NCI-H2196 treated with DMSO at 0.1 percent for 48 hours (cell line): ENCODE data around the gene ITGB2.

ENCODE experiments used
- DNase-seq: peaks from one replicate; lab custom pipeline; 2025; ENCODE audit not compliant: unreplicated experiment; lab: John Stamatoyannopoulos, UW

ITGB2 gene

GRCh38 chr21:44955798-44956175, 35.1 kb upstream of the ITGB2 start:
- DNase-seq, result no peak

- no peak for DNase-seq
Measured at GRCh38 chr21:44955141-44955797, 34.6 kb upstream of the ITGB2 start.

GRCh38 chr21:44954281-44954771, 33.6 kb upstream of the ITGB2 start:
- DNase-seq, result no peak

- no peak for DNase-seq
Measured at GRCh38 chr21:44953628-44954021, 32.9 kb upstream of the ITGB2 start.

- DNase-seq, result no peak
Measured at GRCh38 chr21:44952929-44953627, 32.4 kb upstream of the ITGB2 start.

GRCh38 chr21:44952116-44952928, 31.6 kb upstream of the ITGB2 start:
- no peak for DNase-seq

- no peak for DNase-seq
Measured at GRCh38 chr21:44951186-44951915, 30.7 kb upstream of the ITGB2 start.

GRCh38 chr21:44950351-44950750, 29.7 kb upstream of the ITGB2 start:
- no peak for DNase-seq

GRCh38 chr21:44949779-44950198, 29.1 kb upstream of the ITGB2 start:
- peak; percentile 16 for DNase-seq

- no peak for DNase-seq
Measured at GRCh38 chr21:44949161-44949778, 28.6 kb upstream of the ITGB2 start.

- DNase-seq, result no peak
Measured at GRCh38 chr21:44948426-44949120, 27.9 kb upstream of the ITGB2 start.

GRCh38 chr21:44947930-44948331, 27.2 kb upstream of the ITGB2 start:
- DNase-seq, result no peak

GRCh38 chr21:44947111-44947929, 26.6 kb upstream of the ITGB2 start:
- DNase-seq, result no peak

- DNase-seq, result no peak
Measured at GRCh38 chr21:44946254-44947041, 25.7 kb upstream of the ITGB2 start.

- DNase-seq, result no peak
Measured at GRCh38 chr21:44944596-44944995, 23.9 kb upstream of the ITGB2 start.

GRCh38 chr21:44943686-44944550, 23.2 kb upstream of the ITGB2 start:
- DNase-seq, result no peak

- DNase-seq, result no peak
Measured at GRCh38 chr21:44943005-44943685, 22.4 kb upstream of the ITGB2 start.
